COLO668 (cell line): ENCODE data around the gene AGPAT2.
A peak's percentile ranks its signal among the peaks of the same experiment; 100 is the strongest.
"Not testable (repeated sequence)": the region's sequence is repeated elsewhere in the genome, so short reads cannot be mapped to it uniquely, and the experiment has no call there.

Experiments used
- DNase-seq: peaks from one replicate; lab custom pipeline; 2025; ENCODE audit not compliant: unreplicated experiment; lab: John Stamatoyannopoulos, UW

The AGPAT2 gene

DNA sequence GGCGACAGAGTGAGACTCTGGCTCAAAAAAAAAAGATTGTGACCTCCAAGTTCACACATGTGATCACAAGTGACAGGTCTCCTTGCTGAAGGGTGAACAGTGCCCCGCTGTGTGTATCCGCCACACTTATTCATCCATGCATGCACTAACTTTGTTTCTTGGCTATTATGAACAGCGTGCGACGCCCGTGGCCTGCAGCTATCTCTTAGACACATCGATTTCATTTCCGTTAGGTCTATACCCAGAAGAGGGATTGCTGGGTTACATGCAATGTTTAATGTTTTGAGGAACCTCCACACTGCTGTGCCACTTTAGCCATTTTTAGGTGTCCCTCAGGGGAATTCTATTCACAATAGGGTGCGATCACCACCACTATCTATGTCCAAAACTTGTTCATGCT, 36.6 kb downstream of the AGPAT2 start:
- DNase-seq, result no peak

GRCh38 chr9:136650021-136650420, 37.2 kb downstream of the AGPAT2 start:
- no peak for DNase-seq

- no peak for DNase-seq
Measured at GRCh38 chr9:136648751-136649150, 38.5 kb downstream of the AGPAT2 start.

DNA sequence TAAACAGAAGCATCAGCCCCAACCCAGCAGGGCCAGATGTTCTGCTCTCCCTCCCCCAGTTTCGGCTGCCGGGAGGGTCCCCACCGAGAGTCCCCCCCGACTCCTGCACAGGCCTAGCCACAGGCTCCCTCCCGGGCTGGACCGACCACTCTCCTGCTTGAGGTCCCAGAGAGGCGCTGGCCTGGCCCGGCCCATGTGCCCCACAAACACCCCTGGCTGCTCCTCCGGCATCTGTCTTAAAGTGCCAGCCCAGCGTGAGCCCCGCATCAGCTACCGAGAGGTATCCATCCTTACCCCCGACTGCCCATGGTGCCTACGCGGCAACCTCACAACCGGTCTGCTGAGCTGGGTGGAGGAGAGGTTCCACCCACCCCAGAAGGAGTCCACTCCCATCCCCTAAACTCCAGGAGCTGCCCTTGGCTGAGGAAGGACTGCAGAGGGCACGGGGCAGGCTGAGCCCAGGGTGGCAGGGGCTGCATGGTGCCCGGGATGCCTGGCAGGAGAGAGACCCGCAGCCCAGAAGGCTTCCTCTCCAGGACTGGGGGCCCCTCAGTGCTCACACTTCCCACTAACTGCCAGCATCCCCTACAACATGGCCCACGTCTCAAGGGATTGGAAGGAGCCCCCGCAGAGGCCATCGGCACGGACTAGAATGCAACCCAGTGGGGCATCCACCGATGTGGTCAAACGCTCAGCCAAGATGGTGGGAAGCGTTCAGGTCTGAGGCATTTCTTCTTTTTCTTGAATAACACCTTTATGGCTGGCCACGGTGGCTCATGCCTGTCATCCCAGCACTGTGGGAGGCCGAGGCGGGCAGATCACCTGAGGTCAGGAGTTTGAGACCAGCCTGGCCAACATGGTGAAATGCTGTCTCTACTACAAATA, 40.2 kb downstream of the AGPAT2 start:
- no peak for DNase-seq

DNA sequence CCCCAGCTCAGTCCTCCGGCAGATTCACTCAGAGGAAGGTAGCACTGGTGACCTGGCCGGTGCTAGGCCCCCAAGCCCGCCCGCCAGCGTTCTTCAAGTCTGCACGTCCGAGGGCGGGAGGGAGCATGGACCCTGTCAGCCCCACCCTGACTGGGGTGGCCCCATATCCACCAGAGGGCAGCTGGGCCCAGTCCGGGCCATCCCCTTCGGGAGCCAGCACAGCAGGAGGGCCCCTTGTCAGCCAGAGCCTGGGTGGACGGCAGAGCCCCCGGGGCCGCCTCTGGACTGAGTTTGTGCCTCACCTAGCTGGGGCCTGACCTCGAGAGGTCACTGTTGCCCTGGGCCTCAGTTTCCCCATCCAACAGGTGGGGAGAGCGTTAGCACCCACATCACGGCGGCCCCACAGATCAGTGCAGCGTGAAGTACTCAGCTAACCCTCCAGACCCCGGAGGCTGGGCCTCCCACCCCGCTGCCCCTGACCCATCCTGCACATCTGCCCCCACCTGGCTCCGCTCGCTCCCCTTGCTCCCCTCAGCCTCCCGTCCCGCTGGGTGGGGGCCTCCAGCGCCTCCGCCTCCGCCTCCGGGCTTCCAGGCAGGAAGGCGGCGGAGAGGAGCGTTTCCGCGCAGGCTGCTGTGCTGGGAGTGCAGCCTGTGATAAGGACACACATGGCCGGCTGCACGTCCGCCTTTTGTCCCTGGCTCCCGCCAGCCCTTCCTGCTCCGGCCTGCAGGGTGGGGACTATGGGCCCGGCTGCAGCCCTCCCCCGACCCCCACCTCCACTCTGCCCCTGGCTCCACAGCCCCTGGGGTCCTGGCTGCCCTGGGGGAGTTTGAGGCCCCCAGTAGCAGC, 41.1 kb downstream of the AGPAT2 start:
- peak; percentile 52 for DNase-seq

- DNase-seq, result no peak
Measured at GRCh38 chr9:136645352-136645902, 41.8 kb downstream of the AGPAT2 start.

GRCh38 chr9:136644593-136645351, 42.5 kb downstream of the AGPAT2 start:
- DNase-seq, result peak; percentile 59

DNA sequence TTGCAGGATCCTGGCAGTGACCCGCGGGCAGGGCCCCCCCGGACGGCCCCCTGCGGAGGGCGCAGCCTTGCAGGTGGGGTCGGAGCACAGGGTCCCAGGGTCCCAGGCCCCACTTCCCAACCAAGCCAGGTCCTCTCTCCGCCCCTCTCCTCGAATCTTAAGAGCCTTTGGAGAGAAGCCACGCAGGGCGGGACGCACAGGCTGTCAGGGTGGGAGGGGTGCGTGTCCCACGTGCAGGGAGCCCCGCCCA, 43.0 kb downstream of the AGPAT2 start:
- DNase-seq, result no peak

- DNase-seq, result no peak
Measured at GRCh38 chr9:136643596-136644342, 43.5 kb downstream of the AGPAT2 start.

- DNase-seq, result no peak
Measured at GRCh38 chr9:136642439-136642921, 44.8 kb downstream of the AGPAT2 start.

GRCh38 chr9:136640171-136641111, 46.8 kb downstream of the AGPAT2 start:
- no peak for DNase-seq

DNA sequence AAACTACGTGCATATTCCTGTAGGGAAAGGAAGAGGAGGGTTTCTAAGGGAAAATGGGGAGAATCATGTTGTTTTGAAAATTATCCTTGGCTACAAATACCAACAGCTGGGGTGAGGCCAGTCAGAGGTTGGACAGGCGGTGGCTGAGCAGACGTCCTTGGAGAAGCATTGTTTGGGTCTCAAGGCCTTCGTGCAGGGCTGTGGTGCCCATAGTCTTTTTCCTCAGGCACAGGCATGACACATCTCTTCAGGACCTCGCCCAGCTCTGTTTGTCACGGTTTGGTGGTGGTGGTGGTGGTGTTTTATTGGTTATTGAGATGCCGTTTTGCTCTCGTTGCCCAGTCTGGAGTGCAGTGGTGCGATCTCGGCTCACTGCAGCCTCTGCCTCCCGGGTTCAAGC, 52.4 kb downstream of the AGPAT2 start:
- DNase-seq, result no peak

DNA sequence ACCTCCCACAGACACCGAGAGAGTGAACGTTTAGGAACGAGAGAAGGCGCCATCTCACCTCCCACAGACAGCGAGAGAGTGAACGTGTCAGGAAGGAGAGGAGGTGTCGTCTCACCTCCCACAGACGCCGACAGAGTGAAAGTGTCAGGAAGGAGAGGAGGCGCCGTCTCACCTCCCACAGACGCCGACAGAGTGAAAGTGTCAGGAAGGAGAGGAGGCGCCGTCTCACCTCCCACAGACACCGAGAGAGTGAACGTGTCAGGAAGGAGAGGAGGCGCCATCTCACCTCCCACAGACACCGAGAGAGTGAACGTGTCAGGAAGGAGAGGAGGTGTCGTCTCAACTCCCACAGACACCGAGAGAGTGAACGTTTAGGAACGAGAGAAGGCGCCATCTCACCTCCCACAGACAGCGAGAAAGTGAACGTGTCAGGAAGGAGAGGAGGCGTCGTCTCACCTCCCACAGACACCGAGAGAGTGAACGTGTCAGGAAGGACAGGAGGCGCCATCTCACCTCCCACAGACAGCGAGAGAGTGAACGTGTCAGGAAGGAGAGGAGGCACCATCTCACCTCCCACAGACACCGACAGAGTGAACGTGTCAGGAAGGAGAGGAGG, 54.7 kb downstream of the AGPAT2 start:
- not testable (repeated sequence) for DNase-seq

DNA sequence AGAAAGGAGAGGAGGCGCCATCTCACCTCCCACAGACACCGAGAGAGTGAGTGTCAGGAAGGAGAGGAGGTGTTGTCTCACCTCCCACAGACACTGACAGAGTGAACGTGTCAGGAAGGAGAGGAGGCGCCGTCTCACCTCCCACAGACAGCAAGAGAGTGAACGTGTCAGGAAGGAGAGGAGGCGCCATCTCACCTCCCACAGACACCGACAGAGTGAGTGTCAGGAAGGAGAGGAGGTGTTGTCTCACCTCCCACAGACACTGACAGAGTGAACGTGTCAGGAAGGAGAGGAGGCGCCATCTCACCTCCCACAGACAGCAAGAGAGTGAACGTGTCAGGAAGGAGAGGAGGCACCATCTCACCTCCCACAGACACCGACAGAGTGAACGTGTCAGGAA, 55.2 kb downstream of the AGPAT2 start:
- DNase-seq, result not testable (repeated sequence)

- DNase-seq, result peak; percentile 80
Measured at GRCh38 chr9:136631038-136632000, 55.9 kb downstream of the AGPAT2 start.

DNA sequence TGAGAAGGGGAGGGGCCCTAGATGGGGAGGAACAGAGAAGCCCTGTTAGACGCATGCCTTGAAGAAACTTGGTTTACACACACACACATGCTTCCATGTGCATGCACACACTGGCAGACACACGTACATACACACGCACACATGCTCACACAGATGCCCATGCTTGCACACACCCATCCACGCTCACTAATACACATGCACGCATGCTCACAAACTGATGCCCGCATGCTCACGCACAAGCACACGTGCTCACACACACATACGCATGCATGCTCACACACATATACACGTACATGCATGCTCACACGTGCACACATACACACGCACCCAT, 56.6 kb downstream of the AGPAT2 start:
- DNase-seq, result no peak

DNA sequence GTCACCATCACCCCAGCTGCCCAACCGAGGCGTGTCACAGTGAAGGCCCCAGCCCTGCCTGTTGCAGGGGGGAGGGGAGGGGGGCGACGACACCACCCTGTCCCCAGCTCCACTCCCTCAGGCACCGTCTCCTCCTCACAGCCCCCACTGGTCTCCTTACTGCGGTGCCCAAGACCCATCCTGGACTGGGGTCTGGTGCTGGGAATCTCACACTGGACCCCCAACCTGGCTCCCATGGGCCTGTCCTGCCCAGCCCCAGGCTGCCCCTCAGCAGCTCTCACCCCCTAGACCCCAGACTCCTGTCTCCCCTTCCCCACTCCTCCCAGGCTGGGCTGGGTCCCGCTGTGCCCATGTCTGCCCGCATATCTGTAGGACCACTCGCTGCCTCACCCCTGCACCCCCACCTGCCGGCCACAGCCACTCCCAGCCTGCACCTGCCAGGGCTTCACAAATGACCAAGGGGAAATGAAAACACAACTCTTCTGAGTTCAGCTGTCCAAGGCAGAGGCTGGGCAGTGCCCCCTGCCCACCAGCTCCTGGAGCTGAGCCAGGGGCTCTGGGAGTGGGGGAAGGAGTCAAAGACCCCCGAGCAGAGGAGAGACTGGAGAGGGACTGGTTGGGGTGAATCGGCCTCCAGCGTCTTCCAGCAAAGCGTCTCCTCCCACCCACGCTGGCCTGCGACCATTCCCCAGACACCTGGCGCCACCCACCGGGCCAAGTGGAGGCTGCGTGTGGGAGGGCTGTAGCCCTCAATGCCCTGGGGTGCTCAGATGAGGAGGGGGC, 57.2 kb downstream of the AGPAT2 start:
- peak; percentile 75 for DNase-seq
